Cortex of kidney (tissue), 1 donor: ENCODE results near the gene CTNNA2.

Experiments
- DNase-seq: peaks from one replicate; lab custom pipeline; 2025; lab: John Stamatoyannopoulos, UW

CTNNA2 gene

GRCh38 chr2:79857888-79858287 lies 345.0 kb downstream of the CTNNA2 start:
- no peak for DNase-seq

DNA sequence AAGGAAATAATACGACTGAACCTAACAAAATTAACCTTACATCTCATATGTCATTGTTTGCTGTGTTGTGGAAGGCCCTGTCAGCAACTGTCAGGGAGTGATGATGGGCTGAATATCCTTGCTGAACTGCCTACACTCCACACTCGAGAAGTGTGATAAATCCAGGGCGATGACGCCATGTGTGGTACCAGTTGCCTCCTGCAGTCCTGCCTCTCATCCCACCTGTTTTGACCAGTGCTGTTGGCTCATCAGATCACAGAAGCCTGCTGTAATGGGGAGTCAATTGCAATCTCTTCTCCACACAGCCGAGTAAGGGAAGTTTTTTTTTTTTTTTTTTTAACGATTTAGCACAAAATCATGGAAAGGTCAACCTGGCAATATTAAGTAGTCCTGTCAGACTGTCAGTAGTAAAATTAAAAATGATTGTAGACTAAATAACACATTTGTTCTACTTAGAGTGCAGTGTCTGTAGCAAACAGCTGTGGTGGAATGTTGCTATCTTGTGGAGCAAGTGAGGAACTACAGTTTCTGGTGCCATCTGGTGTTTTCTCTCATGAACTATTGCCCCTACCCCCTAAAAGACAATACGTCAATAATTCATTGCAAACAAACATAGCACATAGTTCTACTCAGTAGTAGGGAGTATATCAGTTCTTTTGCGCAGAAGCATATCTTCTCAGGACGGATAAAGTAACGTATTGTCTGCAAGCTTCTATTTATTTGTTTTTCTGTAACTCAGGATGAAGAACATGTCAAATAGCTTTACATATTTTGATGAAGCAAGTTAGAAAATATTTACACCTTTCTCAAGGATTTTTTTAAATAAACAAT lies 347.6 kb downstream of the CTNNA2 start:
- DNase-seq, result no peak

DNA sequence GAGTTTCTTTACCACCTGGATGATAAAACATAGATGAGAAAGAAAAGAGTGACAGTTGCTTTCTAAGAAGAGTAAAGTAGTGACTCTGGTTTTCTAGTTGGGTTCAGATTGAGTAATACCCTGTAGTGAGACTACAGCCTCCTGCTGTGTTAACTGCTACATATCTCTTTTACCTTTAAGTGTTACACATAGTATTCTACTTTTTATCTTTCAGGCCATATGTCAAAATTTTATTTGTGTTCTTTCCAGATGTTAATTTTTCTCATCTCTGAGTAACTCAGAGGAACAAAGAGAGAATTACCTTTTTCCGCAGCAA lies 348.2 kb downstream of the CTNNA2 start:
- DNase-seq, result no peak

- DNase-seq, result no peak
Measured at GRCh38 chr2:79862756-79863155, 349.9 kb downstream of the CTNNA2 start.

- DNase-seq, result no peak
Measured at GRCh38 chr2:79872656-79873055, 359.8 kb downstream of the CTNNA2 start.

DNA sequence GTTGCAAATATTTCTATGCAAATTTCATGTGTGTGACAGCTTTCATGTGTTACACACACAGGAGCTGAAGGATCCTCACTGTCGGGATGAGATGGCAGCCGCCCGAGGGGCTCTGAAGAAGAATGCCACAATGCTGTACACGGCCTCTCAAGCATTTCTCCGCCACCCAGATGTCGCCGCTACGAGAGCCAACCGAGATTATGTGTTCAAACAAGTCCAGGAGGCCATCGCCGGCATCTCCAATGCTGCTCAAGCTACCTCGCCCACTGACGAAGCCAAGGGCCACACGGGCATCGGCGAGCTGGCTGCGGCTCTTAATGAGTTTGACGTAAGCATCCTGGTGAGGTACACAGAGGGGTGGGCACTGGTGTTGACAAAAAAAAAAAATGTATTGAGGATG lies 361.2 kb downstream of the CTNNA2 start:
- DNase-seq, result no peak

DNA sequence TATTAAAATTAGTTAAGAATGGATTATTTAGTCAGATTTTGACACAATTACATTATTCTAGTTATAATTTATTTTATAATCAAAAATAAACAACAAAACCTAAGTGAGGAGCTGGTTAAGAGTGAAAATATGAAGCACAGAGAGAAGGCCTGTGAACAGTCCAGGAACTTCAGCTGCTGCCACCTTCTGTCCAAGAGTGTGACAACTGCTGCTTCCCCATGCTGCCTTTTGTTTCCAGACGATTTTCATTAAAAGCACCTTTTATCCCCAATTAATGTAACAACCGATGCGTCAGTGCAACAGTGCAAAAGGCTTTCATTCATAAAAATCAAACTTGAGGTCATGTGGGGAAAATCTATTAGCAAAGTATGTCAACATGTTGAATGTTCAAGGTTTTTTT lies 363.6 kb downstream of the CTNNA2 start:
- no peak for DNase-seq

GRCh38 chr2:79882548-79882947 lies 369.7 kb downstream of the CTNNA2 start:
- no peak for DNase-seq

GRCh38 chr2:79887747-79888374 lies 375.0 kb downstream of the CTNNA2 start:
- no peak for DNase-seq

DNA sequence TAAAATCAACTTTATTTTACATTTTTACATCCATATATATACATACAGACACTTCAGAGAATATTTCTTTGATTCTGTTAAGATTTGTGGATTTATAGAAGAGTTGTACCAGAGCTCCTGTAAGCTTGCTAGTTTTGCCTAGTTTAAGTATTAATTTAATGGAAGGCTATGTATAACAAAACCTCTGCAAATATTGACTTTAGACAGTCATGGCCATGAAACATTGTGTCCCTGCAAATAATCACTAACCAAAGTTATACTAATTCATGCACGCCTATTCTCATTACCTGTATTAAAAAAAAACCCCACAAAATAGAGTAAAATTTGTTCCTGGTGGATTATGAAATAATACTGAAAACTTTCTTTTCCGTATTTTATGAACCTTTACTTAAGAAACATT lies 379.3 kb downstream of the CTNNA2 start:
- no peak for DNase-seq

DNA sequence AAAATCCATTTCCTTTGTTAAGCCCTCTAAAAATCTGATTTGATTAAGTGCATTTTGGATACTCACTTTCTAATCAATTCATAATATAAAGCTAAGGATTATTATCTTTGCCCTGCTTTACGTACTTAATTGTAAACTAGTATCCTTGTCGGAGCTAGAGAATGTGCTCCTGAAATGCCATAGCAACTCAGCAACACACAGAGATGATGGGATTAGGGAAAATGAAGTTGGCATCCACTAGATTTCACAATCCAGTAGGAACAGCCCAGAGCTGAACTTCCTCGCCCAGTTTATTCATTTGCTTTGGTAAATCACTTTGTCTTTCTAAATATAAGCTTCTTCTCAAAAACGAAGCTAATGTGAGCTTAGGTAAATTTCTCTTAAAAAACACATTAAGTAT lies 386.3 kb downstream of the CTNNA2 start:
- no peak for DNase-seq

GRCh38 chr2:79901161-79901560 lies 388.3 kb downstream of the CTNNA2 start:
- DNase-seq, result no peak

- DNase-seq, result no peak
Measured at GRCh38 chr2:79903222-79904000, 390.6 kb downstream of the CTNNA2 start.

- no peak for DNase-seq
Measured at GRCh38 chr2:79906139-79906890, 393.5 kb downstream of the CTNNA2 start.

DNA sequence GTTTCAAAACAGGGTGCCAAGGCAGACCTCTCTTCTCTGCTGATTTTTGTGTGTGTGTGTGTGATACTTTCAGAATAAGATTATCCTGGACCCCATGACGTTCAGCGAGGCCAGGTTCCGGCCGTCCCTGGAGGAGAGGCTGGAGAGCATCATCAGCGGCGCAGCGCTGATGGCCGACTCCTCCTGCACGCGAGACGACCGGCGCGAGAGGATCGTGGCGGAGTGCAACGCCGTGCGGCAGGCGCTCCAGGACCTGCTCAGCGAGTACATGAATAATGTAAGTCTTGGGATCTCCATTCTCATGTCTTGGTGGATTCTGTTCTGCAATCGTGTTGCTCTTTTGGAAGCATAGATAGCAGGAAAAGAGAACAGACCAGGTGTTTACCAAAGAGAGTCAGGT lies 396.7 kb downstream of the CTNNA2 start:
- no peak for DNase-seq

DNA sequence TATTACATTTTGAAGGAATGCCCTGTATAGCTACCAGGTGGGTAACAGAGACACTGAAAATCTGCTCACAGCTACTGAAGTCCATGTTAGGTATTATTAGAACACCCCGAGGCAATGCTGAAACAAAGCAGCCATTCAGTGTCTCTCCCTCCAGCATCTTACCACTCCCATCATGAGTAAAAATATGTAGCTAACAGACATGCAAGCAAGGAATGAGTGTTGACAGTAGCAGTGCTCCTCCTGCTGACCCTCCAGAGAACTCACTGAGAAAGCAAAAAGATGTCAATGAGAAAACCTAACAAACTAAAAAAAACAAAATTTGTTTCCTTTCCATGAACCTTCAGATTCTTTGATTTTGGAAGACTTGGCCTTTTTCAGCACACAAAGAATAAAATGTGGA lies 397.8 kb downstream of the CTNNA2 start:
- no peak for DNase-seq

DNA sequence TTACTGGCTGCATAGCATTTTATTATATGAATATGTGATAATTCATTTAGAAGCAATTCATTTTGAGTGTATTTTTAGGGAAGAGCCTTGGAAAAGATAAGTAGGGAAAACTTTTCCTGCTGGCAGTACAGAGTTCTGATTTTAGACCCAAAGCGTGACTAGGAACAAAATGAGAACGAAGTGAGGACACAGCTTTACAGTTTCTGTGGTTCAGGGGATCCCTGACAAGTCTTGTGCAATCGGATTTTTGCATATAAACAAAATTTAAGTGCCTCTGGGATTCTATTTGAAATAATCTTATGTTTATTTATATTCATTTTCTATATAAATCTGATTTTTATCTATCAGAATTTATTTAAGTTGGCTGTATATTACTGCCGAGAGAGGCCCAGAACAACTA lies 402.6 kb downstream of the CTNNA2 start:
- DNase-seq, result no peak

- DNase-seq, result no peak
Measured at GRCh38 chr2:79916285-79916684, 403.4 kb downstream of the CTNNA2 start.

DNA sequence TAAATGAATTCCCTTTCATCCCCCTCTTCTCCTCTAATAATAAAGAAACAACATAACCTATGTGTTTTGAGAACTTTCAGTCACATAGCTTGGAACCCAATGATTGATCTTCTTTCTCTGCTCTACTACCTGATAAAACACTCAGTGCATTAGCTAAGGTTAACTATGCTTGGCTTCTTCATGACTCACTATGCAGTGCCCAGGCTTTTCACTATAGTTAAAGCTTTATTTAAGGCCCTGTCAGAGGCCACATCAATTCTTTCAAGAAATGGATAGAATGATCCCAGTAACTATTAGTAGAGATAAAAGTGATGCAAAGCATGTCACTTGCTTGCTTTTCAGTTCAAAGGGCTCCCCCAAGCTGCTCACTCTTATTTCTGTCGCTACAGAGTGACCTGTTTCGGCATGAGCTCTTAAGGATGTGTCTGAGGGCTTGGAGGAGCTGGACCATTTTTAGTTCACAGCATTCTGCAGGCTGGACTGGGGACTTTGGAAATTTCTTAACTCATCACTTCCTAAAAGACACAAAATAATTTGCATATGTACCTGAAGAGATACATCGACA lies 407.7 kb downstream of the CTNNA2 start:
- DNase-seq, result no peak

DNA sequence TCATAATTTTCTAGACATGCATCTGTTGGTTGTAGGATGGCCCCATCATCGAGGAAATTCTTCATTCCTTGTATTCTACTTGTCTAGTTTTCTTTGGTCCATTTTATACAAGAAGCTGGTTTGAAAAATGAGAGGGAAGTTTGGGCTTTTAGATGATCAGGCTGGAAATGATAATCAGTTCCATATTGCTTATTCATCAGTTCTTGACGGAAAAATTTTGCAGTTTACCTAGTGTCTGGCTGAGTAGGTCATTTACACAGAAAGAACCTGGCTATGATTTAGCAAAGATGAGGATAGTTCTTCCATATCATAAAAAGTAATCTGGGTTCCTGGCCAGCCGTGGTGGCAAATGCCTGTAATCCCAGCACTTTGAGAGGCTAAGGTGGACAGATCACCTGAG lies 416.8 kb downstream of the CTNNA2 start:
- DNase-seq, result no peak

- no peak for DNase-seq
Measured at GRCh38 chr2:79935046-79935732, 422.3 kb downstream of the CTNNA2 start.
